Measurements from ENCODE around the gene PODXL2.

GRCh38 chr3:127669541-127670228, 40.7 kb downstream of the PODXL2 start:
- no peak for TF ChIP-seq EZH2 (IDR thresholded peaks at IDR 0.05; ENCODE audit: insufficient read depth, low read length)
- TF ChIP-seq CTCF (IDR thresholded peaks at IDR 0.05; ENCODE audit: insufficient read depth, low read depth, low read length): no peak

Measured in astrocyte (in vitro differentiated cells and primary cell).